ENCODE results near the gene ABT1. TPM values are rescaled to one million over a fixed set of nuclear protein-coding genes. Genes with fewer than 3 reads are reported as not detected.

Gene ABT1
- total RNA-seq, 1 donor from 2014 or later = 21.4 TPM

DNA sequence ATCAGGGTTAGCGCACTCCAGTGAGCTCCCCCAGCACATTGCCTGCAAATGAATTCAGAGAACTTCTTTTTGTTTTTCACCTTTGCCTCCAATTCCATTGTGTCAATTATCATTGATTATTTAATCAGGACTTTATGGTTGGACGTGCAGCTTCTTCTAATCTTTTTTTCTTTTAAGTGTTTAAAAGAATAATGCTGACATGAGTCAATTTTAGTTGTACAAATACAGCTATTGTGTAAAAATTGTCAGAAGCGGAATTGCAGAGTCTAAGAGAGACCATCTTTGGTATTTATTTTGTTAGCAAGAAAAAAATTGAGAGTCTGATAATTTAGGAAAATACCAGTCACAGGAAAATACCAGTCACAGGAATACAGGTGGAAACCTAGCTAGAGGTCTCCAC is 5.5 kb downstream of the ABT1 start:
- Mint-ChIP-seq H3K4me3 (no peak overlapping the region), H3K4me1 (ENCODE audit: unreplicated experiment) (no peaks in the 10 kb centered on the region), H3K27ac (no peak overlapping the region), H3K36me3 (no peaks in the 10 kb centered on the region), H3K9me3 (no peaks in the 10 kb centered on the region), H3K27me3 (peaks cover 4% of the 10 kb centered on the region)
- DNase-seq (ENCODE audit: extremely low spot score, unreplicated experiment) = no peak
- TF ChIP-seq, protein P1, sequence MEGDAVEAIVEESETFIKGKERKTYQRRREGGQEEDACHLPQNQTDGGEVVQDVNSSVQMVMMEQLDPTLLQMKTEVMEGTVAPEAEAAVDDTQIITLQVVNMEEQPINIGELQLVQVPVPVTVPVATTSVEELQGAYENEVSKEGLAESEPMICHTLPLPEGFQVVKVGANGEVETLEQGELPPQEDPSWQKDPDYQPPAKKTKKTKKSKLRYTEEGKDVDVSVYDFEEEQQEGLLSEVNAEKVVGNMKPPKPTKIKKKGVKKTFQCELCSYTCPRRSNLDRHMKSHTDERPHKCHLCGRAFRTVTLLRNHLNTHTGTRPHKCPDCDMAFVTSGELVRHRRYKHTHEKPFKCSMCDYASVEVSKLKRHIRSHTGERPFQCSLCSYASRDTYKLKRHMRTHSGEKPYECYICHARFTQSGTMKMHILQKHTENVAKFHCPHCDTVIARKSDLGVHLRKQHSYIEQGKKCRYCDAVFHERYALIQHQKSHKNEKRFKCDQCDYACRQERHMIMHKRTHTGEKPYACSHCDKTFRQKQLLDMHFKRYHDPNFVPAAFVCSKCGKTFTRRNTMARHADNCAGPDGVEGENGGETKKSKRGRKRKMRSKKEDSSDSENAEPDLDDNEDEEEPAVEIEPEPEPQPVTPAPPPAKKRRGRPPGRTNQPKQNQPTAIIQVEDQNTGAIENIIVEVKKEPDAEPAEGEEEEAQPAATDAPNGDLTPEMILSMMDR (conservative IDR thresholded peaks at IDR 0.05) = no peak

DNA sequence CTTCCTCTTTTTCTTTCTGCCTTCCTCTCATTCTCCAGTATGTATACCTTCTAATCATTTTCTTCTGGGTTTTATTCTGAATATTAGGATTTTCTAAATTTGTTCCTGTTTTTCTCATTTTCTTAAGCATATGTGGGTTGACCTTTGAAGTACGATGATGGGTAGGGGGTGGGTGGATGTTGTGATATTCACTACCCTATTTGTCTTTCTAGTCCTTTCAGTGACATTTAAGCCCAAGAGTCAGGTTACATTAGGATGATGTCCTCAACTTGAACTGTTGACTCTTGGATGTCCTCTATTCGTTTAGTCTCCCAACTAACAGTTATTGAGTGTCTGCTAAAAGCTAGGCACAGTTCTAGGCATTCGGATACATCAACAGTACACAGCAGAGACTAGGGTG is 7.3 kb downstream of the ABT1 start:
- Mint-ChIP-seq H3K27me3 (peaks cover 13% of the 10 kb centered on the region), H3K9me3 (no peaks in the 10 kb centered on the region), H3K4me3 (no peak overlapping the region), H3K27ac (no peak overlapping the region), H3K4me1 (ENCODE audit: unreplicated experiment) (no peaks in the 10 kb centered on the region), H3K36me3 (no peaks in the 10 kb centered on the region)
- TF ChIP-seq, protein P1 (conservative IDR thresholded peaks at IDR 0.05) = no peak
- no peak for DNase-seq (ENCODE audit: extremely low spot score, unreplicated experiment)

DNA sequence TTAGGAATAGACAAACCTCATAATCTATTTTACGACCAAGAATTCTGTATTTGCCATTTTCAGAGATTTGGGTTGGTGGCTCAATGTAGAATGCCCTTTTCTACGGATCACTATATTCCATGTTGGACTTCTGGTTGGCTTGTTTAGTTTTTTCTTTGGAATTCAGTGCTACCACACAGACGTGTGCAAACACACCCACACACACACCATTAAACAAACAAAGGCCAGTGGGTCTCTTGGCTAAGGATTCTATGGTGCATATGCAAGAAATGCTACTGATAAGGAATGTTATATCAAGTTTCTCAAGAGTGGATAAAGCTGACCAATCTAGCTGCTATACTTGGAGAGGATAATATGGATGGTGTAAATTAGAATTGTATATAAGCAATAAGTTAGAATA is 8.0 kb downstream of the ABT1 start:
- no peaks in the 10 kb centered on the region for H3K9me3 Mint-ChIP-seq
- H3K27ac Mint-ChIP-seq = no peak overlapping the region
- no peak overlapping the region for H3K4me3 Mint-ChIP-seq
- peaks cover 19% of the 10 kb centered on the region for H3K27me3 Mint-ChIP-seq
- TF ChIP-seq, protein P1 (conservative IDR thresholded peaks at IDR 0.05) = no peak
- no peaks in the 10 kb centered on the region for H3K36me3 Mint-ChIP-seq
- DNase-seq (ENCODE audit: extremely low spot score, unreplicated experiment) = no peak
- H3K4me1 Mint-ChIP-seq (ENCODE audit: unreplicated experiment) = no peaks in the 10 kb centered on the region

DNA sequence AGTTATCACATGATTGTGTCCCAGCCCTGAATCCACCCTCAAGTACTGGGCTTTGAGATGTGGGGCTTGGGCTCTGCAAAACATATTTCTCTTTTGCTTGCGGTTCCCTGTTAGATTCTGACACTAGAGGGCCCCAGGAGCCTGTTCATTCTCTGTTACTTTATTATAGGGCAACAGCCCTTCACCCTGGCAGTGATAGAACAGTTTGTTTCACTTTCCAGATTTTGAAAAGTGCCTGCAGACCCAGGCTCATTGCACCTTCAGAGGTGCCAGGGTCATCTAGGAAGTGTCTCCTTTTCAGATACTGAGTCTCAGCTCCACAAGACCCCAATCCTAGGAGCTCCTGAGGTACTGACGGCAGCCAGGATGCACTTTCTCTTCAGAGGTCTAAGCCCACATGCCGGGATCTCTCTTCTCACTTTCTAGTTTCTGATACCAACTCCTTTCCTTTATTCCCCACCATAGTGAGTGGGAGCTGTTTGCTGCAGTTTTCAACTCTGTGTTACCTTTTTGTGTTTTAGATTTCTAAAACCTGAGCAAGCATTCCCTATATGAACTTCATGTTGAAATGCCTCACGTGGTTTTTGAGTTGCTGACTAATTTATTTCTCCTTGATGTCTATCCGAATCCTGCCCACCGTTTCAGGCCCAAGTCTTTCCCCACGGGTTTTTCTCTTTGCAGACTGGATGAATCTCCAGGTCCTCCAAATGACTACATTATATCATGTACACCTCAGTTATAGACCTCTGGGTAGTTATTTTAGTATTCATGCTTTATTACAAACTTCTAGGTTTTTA is 10.9 kb downstream of the ABT1 start:
- no peak overlapping the region for H3K27ac Mint-ChIP-seq
- H3K27me3 Mint-ChIP-seq = peaks cover 39% of the 10 kb centered on the region
- no peaks in the 10 kb centered on the region for H3K4me1 Mint-ChIP-seq (ENCODE audit: unreplicated experiment)
- H3K36me3 Mint-ChIP-seq = no peaks in the 10 kb centered on the region
- no peak overlapping the region for H3K4me3 Mint-ChIP-seq
- TF ChIP-seq, protein P1 (conservative IDR thresholded peaks at IDR 0.05) = peak; percentile 85
- DNase-seq (ENCODE audit: extremely low spot score, unreplicated experiment) = no peak
- H3K9me3 Mint-ChIP-seq = no peaks in the 10 kb centered on the region

DNA sequence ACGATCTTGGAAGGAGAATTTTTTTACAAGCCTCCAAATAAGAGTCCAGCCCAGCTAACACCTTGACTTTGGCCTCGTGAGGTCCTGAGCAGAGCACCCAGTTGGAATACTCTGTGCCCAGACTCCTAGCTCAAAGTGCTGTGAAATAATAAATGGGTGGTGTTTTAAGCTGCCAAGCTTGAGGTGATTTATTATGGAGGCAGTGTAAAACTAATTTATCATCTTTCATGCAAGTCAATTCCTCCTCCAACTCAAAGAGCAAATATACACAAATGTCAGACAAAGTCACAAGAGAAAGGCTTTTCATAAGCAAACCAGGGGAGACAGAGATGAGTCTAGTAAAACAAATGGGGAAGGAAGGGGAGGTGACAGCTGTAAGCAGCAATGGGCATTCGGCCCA is 12.7 kb downstream of the ABT1 start:
- TF ChIP-seq, protein P1 (conservative IDR thresholded peaks at IDR 0.05) = no peak
- Mint-ChIP-seq H3K4me1 (ENCODE audit: unreplicated experiment) (peaks cover 3% of the 10 kb centered on the region), H3K27ac (no peak overlapping the region), H3K4me3 (peak overlapping the region; percentile 1), H3K9me3 (no peaks in the 10 kb centered on the region), H3K27me3 (peaks cover 58% of the 10 kb centered on the region), H3K36me3 (no peaks in the 10 kb centered on the region)
- DNase-seq (ENCODE audit: extremely low spot score, unreplicated experiment) = no peak

Data from type B pancreatic cell (in vitro differentiated cells).